Gastroesophageal sphincter (tissue), 3 donors: ENCODE measurements around the gene CTNNA2.

ENCODE experiments used
- EP300 ChIP-seq: sonication (generic); formaldehyde crosslinking; IDR thresholded peaks from one replicate; pipeline ENCODE4 v1.6.1; 2017; ENCODE audit warnings: antibody characterized with exemption, mild to moderate bottlenecking
- POLR2A ChIP-seq, 2 donors: fragments of 450-650 bp; IDR thresholded peaks; one replicate each; pipeline ENCODE4 v1.6.1; 2017; ENCODE audit warnings: antibody characterized with exemption in 2 of 2, mild to moderate bottlenecking in 2 of 2, moderate library complexity in 1 of 2
- TF ChIP-seq, protein P1 (sequence below), 4 experiments: fragments of 200-600 bp in 2 of 4; fragments of 450-650 bp in 2 of 4; sonication (generic) in 1 of 4; IDR thresholded peaks; one replicate each; pipeline ENCODE4 v1.5.1; 2017 to 2019; ENCODE audit warnings: antibody characterized with exemption in 4 of 4, mild to moderate bottlenecking in 2 of 4, moderate library complexity in 2 of 4

GRCh38 chr2:80312282-80312839 lies 799.5 kb downstream of the CTNNA2 start:
- TF ChIP-seq, protein P1, sequence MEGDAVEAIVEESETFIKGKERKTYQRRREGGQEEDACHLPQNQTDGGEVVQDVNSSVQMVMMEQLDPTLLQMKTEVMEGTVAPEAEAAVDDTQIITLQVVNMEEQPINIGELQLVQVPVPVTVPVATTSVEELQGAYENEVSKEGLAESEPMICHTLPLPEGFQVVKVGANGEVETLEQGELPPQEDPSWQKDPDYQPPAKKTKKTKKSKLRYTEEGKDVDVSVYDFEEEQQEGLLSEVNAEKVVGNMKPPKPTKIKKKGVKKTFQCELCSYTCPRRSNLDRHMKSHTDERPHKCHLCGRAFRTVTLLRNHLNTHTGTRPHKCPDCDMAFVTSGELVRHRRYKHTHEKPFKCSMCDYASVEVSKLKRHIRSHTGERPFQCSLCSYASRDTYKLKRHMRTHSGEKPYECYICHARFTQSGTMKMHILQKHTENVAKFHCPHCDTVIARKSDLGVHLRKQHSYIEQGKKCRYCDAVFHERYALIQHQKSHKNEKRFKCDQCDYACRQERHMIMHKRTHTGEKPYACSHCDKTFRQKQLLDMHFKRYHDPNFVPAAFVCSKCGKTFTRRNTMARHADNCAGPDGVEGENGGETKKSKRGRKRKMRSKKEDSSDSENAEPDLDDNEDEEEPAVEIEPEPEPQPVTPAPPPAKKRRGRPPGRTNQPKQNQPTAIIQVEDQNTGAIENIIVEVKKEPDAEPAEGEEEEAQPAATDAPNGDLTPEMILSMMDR (IDR thresholded peaks at IDR 0.05): no peak
- TF ChIP-seq EP300: no peak
- no peak for TF ChIP-seq POLR2A (IDR thresholded peaks at IDR 0.05)
